ENCODE data around the gene MVB12B.

- TF ChIP-seq CTCF (IDR thresholded peaks at IDR 0.05) (no peak), POLR2A (IDR thresholded peaks at IDR 0.05) (no peak), EP300 (IDR thresholded peaks at IDR 0.05) (no peak)
These were observed 808 bp upstream of the MVB12B start for GRCh38 chr9:126325821-126326220.
